OCI-M1 (cell line): ENCODE measurements around the gene NMRK1.
A peak's percentile ranks its signal among the peaks of the same experiment; 100 is the strongest.

Experiments used
- DNase-seq: peaks from one replicate; lab custom pipeline; 2025; lab: John Stamatoyannopoulos, UW

NMRK1 gene

DNA sequence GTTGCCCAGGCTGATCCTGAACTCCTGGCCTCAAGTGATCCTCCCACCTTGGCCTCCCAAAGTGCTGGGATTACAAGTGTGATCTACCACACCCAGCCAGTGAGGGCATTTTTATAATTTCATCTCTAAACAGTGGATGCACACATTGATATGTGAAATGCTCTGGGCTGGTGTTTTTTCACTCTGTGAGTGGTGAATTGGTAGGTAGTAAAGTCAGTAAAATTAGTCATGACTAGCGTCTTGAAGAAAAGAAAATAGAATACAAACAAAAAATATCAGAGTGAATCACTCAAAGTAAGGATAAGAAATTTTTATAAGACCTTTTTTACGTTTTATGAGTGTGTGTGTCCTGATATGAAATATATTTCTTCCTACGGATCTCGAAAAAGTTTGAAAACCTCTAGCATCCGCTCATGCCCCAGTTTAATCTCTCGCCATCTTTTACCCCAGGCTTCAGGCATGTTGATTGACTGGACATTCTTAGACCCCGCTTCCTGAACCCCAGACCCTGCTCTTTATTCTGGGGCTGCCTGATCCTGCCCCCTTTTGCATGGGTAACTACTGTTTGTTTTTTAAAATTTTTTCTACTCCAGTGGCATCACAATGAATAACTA is 14.3 kb upstream of the NMRK1 start:
- DNase-seq, result no peak

GRCh38 chr9:75101004-75101588 is 13.1 kb upstream of the NMRK1 start:
- no peak for DNase-seq

DNA sequence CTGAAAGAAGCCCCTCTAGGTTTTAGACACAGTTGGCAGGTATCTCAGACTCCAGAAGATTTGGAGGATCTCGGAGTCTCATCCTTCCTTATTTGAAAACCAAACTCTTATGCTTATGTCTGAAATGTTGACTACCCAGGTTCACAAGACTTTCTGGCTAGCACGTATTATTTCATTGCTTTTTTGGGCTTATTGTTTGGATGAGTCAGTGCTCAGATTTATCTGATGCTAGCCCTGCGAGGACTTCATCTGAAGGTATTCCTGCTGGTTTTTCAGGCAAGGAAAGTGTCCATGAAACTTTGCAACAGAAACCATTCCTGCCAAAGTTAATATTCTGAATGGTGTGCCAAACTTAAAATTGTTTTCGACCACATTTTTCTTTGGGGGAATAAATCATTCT is 8.8 kb upstream of the NMRK1 start:
- no peak for DNase-seq

DNA sequence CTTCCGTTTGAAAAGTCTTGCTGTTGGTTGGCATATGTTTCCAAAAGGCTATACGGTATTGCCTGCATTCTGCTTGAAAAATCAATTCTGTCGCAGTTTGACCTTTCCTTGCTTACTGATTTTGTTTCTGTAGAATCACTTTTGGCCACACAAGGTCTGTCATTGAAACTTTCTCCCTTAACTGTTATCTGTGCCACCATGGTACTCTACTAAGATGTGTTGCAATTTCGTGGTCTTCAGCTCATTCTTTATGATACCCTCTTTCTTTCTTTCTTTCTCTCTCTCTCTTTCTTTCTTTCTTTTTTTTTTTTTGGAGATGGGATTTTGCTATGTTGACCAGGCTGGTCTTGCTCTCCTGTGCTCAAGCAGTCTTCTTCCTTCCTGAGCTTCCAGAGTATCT is 4.8 kb upstream of the NMRK1 start:
- peak; percentile 14 for DNase-seq

DNA sequence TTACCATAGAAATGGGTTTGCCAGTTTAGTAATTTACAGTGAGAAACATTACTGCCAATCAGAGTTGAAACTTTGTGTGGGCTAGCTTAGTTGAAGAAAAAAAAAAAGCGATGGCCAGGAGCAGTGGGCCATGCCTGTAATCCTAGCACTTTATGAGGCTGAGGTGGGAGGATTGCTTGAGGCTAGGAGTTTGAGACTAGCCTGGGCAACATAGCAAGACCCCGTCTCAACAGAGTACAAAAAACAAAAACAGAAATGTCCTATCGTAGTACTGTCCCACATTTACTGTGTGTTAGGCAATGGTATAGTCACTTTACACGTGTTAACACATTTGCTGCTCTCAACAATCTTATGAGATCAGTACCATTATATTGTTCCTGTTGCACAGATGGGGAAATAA is 2.6 kb upstream of the NMRK1 start:
- no peak for DNase-seq

DNA sequence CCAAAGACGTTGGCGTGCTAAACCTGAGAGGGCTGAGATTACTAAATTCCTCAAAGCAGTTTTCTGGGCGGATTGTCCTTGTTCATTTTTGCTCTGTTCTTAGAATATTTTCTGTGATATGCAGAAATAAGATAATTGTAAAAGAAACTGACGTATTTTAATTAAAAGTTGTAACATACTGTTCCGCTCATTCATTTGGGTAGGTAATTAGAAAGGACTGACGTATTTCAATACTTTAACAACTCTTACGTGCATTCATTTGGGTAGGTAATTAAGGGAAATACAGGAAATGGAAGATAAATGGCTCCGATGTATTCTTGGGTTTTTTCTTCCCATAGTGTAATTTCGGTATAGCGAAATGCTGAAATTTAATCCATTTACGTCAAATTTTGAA is 1.4 kb upstream of the NMRK1 start:
- no peak for DNase-seq

- DNase-seq, result peak; percentile 89
Observed at GRCh38 chr9:75088646-75089372, 854 bp upstream of the NMRK1 start.

GRCh38 chr9:75087289-75087823 is 599 bp downstream of the NMRK1 start:
- peak; percentile 87 for DNase-seq

GRCh38 chr9:75086541-75087288 is 1.2 kb downstream of the NMRK1 start:
- DNase-seq, result peak; percentile 87

GRCh38 chr9:75085640-75086039 is 2.3 kb downstream of the NMRK1 start:
- DNase-seq, result peak; percentile 39

DNA sequence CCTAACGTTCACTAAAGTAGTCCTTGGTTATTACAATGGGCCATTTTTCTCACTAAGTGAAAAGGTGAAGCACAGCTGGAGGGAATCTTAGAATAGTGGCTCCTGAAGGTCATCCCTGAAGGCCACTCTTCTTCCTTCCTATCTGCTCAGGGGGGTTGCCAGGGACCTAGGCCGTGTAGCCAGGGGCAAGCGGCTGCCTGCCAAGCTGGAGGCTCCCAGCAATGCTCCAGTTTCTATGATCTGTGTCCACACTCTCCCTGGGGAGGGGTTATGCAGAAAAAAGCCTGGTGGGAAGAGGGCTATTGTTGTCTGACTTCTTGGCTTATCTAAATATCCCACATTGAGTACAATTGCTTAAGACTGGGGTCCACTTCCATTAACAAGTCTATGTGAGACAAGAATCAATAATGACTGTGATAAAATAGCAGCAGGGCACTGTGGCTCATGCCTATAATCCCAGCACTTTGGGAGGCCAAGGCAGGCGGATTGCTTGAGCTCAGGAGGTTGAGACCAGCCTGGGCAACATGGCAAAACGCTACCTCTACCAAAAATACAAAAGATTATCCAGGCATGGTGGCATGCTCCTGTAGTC is 3.8 kb downstream of the NMRK1 start:
- no peak for DNase-seq

- DNase-seq, result no peak
Observed at GRCh38 chr9:75083188-75083970, 4.6 kb downstream of the NMRK1 start.

- DNase-seq, result no peak
Observed at GRCh38 chr9:75081632-75082031, 6.3 kb downstream of the NMRK1 start.

DNA sequence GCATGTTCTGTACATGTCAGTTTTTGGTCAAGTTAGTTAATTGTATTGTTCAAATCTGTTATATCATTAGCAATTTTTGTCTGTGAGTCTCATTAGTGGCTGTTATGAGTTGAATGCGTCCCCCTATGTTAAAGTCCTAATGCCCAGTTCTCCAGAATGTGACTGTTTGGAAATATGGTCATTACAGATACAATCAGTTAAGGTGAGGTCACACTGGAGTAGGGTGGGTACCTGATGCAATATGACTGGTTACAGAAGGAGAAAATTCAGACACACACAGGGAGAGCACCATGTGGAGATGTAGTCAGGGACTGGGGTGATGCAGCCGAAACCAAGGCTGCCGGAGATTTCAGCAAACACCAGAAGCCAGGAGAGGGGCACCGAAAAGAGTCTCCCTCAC is 15.1 kb downstream of the NMRK1 start:
- DNase-seq, result no peak

GRCh38 chr9:75071530-75072122 is 16.3 kb downstream of the NMRK1 start:
- DNase-seq, result no peak

GRCh38 chr9:75069171-75069570 is 18.8 kb downstream of the NMRK1 start:
- DNase-seq, result no peak

- DNase-seq, result no peak
Observed at GRCh38 chr9:75067894-75068293, 20.1 kb downstream of the NMRK1 start.

- DNase-seq, result no peak
Observed at GRCh38 chr9:75065510-75065909, 22.4 kb downstream of the NMRK1 start.

GRCh38 chr9:75064307-75065025 is 23.5 kb downstream of the NMRK1 start:
- DNase-seq, result no peak
